GM12878 (cell line): Measurements from ENCODE around the gene CCDC12. TPM values are rescaled to one million over a fixed set of nuclear protein-coding genes. Genes with fewer than 3 reads are reported as not detected.

ENCODE experiments used
- ATAC-seq: fragments of 200-7000 bp; cut with Tn5 transposase; 3 replicates; pipeline ENCODE4 v1.9.1; 2020; ENCODE audit warnings: mild to moderate bottlenecking, moderate library complexity
- BruUV-seq: library from RNA; stranded (reverse); fragments of 400-500 nt; replicated peaks from 2 replicates; lab custom pipeline; 2021; lab: Mats Ljungman, UMichigan
- CTCF ChIA-PET: fragments of 300-600 bp; sonication (Branson Sonifier 250); formaldehyde crosslinking; extraction: SDS; loops from one replicate; lab custom pipeline; 2021; ENCODE audit warnings: inconsistent platforms; lab: Yijun Ruan, JAX
- POLR2A ChIA-PET: fragments of 350-600 bp; formaldehyde crosslinking; extraction: SDS; loops from one replicate; lab custom pipeline; 2021; ENCODE audit warnings: inconsistent platforms; lab: Charles Lee
- RAD21 ChIA-PET: fragments of 300-600 bp; sonication (Branson Sonifier 250); formaldehyde crosslinking; loops from one replicate; lab custom pipeline; 2023; ENCODE audit warnings: antibody characterized with exemption; ENCODE audit not compliant: unreplicated experiment; lab: Charles Lee
- SMC1A ChIA-PET: fragments of 300-600 bp; sonication (Branson Sonifier 250); formaldehyde crosslinking; loops from one replicate; lab custom pipeline; 2023; ENCODE audit not compliant: unreplicated experiment, uncharacterized antibody; lab: Charles Lee
- DNase-seq: peaks from one replicate; pipeline ENCODE4 v3.0.0-alpha.2; 2011; ENCODE audit warnings: low read depth, low spot score
- FAIRE-seq: peaks from 3 replicates; lab custom pipeline; 2011; peaks lifted over from hg19 to GRCh38; lab: Jason Lieb, UNC
- H2AFZ ChIP-seq: 2 replicates; pipeline ENCODE4 v1.6.0; 2011; ENCODE audit warnings: low read depth, low read length, control low read depth; ENCODE audit not compliant: control insufficient read depth
- H3K27ac ChIP-seq: 2 replicates; pipeline ENCODE4 v1.5.1; 2011; ENCODE audit warnings: control low read depth; ENCODE audit not compliant: control insufficient read depth, insufficient read depth
- H3K27me3 ChIP-seq, 2 experiments: replicated peaks in 1 of 2; 2 replicates each; pipeline versions ENCODE4 v1.6.0 to v1.6.1; 2011; ENCODE audit warnings: low read length in 1 of 2; ENCODE audit not compliant: control insufficient read depth in 2 of 2, insufficient read depth in 2 of 2
- H3K36me3 ChIP-seq, 2 experiments: 2 replicates each; pipeline ENCODE4 v1.5.1; 2011; ENCODE audit warnings: low read length in 1 of 2; ENCODE audit not compliant: control insufficient read depth in 2 of 2, insufficient read depth in 2 of 2
- H3K4me1 ChIP-seq: 2 replicates; pipeline ENCODE4 v1.6.1; 2011; ENCODE audit warnings: mild to moderate bottlenecking, low read length, moderate library complexity, mixed read lengths; ENCODE audit not compliant: control insufficient read depth, insufficient read depth
- H3K4me2 ChIP-seq: 2 replicates; pipeline ENCODE4 v1.6.0; 2011; ENCODE audit warnings: control low read depth; ENCODE audit not compliant: control insufficient read depth, insufficient read depth
- H3K4me3 ChIP-seq: fragments of 200-600 bp; sonication (generic); 2 replicates; pipeline ENCODE4 v1.5.1; 2016
- H3K79me2 ChIP-seq: 2 replicates; pipeline ENCODE4 v1.6.0; 2011; ENCODE audit warnings: low read length; ENCODE audit not compliant: control insufficient read depth, insufficient read depth
- H3K9ac ChIP-seq: 2 replicates; pipeline ENCODE4 v1.8.0; 2011; ENCODE audit warnings: low read length, control low read depth, mixed read lengths; ENCODE audit not compliant: control insufficient read depth, insufficient read depth
- H3K9me3 ChIP-seq: replicated peaks from 3 replicates; pipeline ENCODE4 v1.5.1; 2011; ENCODE audit warnings: mild to moderate bottlenecking, low read length; ENCODE audit not compliant: control insufficient read depth, insufficient read depth
- H4K20me1 ChIP-seq: 2 replicates; pipeline ENCODE4 v1.6.0; 2011; ENCODE audit not compliant: control insufficient read depth, insufficient read depth
- ATF7 ChIP-seq: fragments of 450-650 bp; IDR thresholded peaks from 2 replicates; pipeline ENCODE4 v1.6.1; 2016; ENCODE audit warnings: low read depth, mild to moderate bottlenecking
- RAD21 ChIP-seq: IDR thresholded peaks from 2 replicates; pipeline ENCODE4 v1.6.1; 2011; ENCODE audit warnings: mild to moderate bottlenecking, low read depth, low read length, moderate library complexity; ENCODE audit not compliant: insufficient read depth
- SP1 ChIP-seq: IDR thresholded peaks from one replicate; pipeline ENCODE4 v1.6.1; 2011; ENCODE audit warnings: low read depth, low read length
- WGBS: methylation state at CpG from one replicate; pipeline ENCODE4 v1.1.6; 2016; ENCODE audit warnings: low lambda C conversion rate; ENCODE audit not compliant: insufficient replicate concordance, insufficient coverage; ENCODE audit errors: missing lambda C conversion rate; 5-methylcytosine and 5-hydroxymethylcytosine counted together
- in situ Hi-C: fragments of 300-500 bp; cut with MboI; formaldehyde crosslinking; loops from 9 replicates; pipeline ENCODE4 v1.14.3; 2018; ENCODE audit warnings: mixed read lengths
- intact Hi-C: fragments of 100-400 bp; cut with micrococcal nuclease; formaldehyde crosslinking; loops from one replicate; pipeline ENCODE4 v1.14.2; 2022; ENCODE audit not compliant: unreplicated experiment
- polyA plus RNA-seq, 11 experiments: library from polyadenylated mRNA; depleted of rRNA in 4 of 11; unstranded in 6 of 11; stranded (reverse) in 5 of 11; fragments of >200 nt; fragmentation: Nextera tagmentation in 4 of 11; fragmentation: Illumina TruSeq in 1 of 11; extraction: Ambion mirVana in 4 of 11; extraction: Trizol in 1 of 11; gene quantifications; 1 replicate in 1 of 11; 2 replicates in 10 of 11; pipeline versions ENCODE4 v1.2.1 to v1.2.3, GENCODE V29; 2011 to 2016; ENCODE audit warnings: inconsistent platforms in 2 of 11, missing spikeins in 2 of 11, low read depth in 1 of 11
- total RNA-seq, 4 experiments: library from RNA; depleted of rRNA in 3 of 4; stranded (reverse); fragments of >200 nt in 3 of 4; fragmentation: Illumina TruSeq in 1 of 4; extraction: Trizol in 1 of 4; gene quantifications; 2 replicates each; pipeline versions ENCODE4 v1.2.1 to v1.2.3, GENCODE V29; 2013 to 2021
- TF ChIP-seq, protein P1 (sequence below): fragments of 450-650 bp; IDR thresholded peaks from 2 replicates; pipeline ENCODE4 v1.6.1; 2018; ENCODE audit warnings: borderline replicate concordance, mild to moderate bottlenecking; ENCODE audit not compliant: partially characterized antibody
- TF ChIP-seq, protein P2 (sequence below): fragments of 450-650 bp; conservative IDR thresholded peaks from 2 replicates; pipeline ENCODE4 v1.6.1; 2017; ENCODE audit warnings: mild to moderate bottlenecking, moderate library complexity

The CCDC12 gene
- total and polyA plus RNA-seq, 10 of the 15 experiments (the other 5 are each of a cell fraction or from before 2014, with no cell fraction given): 9.2 to 91.4 (median 61.3) TPM

GRCh38 chr3:47003056-47003410 lies 26.5 kb upstream of the CCDC12 start (continued):
- TF ChIP-seq, protein P1, sequence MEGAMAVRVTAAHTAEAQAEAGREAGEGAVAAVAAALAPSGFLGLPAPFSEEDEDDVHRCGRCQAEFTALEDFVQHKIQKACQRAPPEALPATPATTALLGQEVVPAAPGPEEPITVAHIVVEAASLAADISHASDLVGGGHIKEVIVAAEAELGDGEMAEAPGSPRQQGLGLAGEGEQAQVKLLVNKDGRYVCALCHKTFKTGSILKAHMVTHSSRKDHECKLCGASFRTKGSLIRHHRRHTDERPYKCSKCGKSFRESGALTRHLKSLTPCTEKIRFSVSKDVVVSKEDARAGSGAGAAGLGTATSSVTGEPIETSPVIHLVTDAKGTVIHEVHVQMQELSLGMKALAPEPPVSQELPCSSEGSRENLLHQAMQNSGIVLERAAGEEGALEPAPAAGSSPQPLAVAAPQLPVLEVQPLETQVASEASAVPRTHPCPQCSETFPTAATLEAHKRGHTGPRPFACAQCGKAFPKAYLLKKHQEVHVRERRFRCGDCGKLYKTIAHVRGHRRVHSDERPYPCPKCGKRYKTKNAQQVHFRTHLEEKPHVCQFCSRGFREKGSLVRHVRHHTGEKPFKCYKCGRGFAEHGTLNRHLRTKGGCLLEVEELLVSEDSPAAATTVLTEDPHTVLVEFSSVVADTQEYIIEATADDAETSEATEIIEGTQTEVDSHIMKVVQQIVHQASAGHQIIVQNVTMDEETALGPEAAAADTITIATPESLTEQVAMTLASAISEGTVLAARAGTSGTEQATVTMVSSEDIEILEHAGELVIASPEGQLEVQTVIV: no peak

- SMC1A ChIA-PET: no interaction called here
- no peaks in the 10 kb centered on the region for H3K4me1 ChIP-seq
- DNase-seq (no peak), ATAC-seq (no peak), FAIRE-seq (no peak)
- H4K20me1 ChIP-seq: no peaks in the 10 kb centered on the region
- CTCF ChIA-PET: no interaction called here
- POLR2A ChIA-PET: no interaction called here
- RAD21 ChIA-PET: no interaction called here
- no peak overlapping the region for H2AFZ ChIP-seq
- BruUV-seq: TSS peak; percentile 8
- in situ Hi-C loops: no loop called here
- no peak overlapping the region for H3K9ac ChIP-seq
- TF ChIP-seq SP1 (no peak), ATF7 (no peak), RAD21 (peak; percentile 14; the same call in 1 of the 2 replicates)
- TF ChIP-seq, protein P2, sequence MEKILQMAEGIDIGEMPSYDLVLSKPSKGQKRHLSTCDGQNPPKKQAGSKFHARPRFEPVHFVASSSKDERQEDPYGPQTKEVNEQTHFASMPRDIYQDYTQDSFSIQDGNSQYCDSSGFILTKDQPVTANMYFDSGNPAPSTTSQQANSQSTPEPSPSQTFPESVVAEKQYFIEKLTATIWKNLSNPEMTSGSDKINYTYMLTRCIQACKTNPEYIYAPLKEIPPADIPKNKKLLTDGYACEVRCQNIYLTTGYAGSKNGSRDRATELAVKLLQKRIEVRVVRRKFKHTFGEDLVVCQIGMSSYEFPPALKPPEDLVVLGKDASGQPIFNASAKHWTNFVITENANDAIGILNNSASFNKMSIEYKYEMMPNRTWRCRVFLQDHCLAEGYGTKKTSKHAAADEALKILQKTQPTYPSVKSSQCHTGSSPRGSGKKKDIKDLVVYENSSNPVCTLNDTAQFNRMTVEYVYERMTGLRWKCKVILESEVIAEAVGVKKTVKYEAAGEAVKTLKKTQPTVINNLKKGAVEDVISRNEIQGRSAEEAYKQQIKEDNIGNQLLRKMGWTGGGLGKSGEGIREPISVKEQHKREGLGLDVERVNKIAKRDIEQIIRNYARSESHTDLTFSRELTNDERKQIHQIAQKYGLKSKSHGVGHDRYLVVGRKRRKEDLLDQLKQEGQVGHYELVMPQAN: no peak
- no peak overlapping the region for H3K4me3 ChIP-seq
- H3K27ac ChIP-seq: no peak overlapping the region
- no peaks in the 10 kb centered on the region for H3K27me3 ChIP-seq
- intact Hi-C loops: no loop called here
- no peaks in the 10 kb centered on the region for H3K9me3 ChIP-seq
- 89% methylated on average over 33 of the region's 35 CpGs for WGBS
- no peak overlapping the region for H3K4me2 ChIP-seq
- no peaks in the 10 kb centered on the region for H3K79me2 ChIP-seq
- peaks cover 23 to 54% of the 10 kb centered on the region in 2 experiments; a peak in 3 of 4 replicates for H3K36me3 ChIP-seq
Measured at GRCh38 chr3:47002171-47003055, 25.9 kb upstream of the CCDC12 start.
